ENCODE results near the gene ACR. TPM values are rescaled to one million over a fixed set of nuclear protein-coding genes. Genes with fewer than 3 reads are reported as not detected.

ACR gene
- total RNA-seq, 2 donors from 2014 or later = 0.18 TPM; not detected in 1

DNA sequence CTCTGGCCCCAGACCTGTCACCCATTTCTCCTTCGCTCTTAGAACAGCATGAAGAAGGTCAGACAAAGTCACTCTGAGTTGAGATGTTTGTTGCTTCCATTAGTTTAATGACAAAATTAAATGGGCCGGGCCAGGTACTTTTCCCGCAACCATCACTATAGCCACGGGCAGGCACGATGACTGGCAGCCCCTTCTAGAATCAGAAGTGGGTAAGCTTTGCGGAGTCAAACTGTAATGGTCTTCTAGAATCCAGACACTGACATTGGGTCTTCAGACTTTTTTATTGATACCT lies 2.3 kb upstream of the ACR start:
- Histone ChIP-seq H3K9ac (ENCODE audit: extremely low read depth, low read length, poor library complexity, severe bottlenecking) (no peak overlapping the region), H3K9me3 (ENCODE audit: control insufficient read depth, low read length) (no peaks in the 10 kb centered on the region), H3K27me3 (ENCODE audit: control insufficient read depth, insufficient read depth, low read length, poor library complexity, severe bottlenecking) (peaks cover 45% of the 10 kb centered on the region), H3K4me1 (ENCODE audit: control insufficient read depth, insufficient read depth, low read length) (no peaks in the 10 kb centered on the region), H3K36me3 (ENCODE audit: control insufficient read depth, insufficient read depth, low read length) (no peaks in the 10 kb centered on the region), H3K4me3 (ENCODE audit: low read length) (no peak overlapping the region), H3K27ac (ENCODE audit: low read depth, low read length) (no peak overlapping the region)
- Mint-ChIP-seq H3K36me3 (ENCODE audit: low read depth) (peaks cover 2% of the 10 kb centered on the region), H3K4me3 (no peak overlapping the region), H3K4me1 (peaks cover 1% of the 10 kb centered on the region), H3K9me3 (no peaks in the 10 kb centered on the region), H3K27ac (no peak overlapping the region), H3K27me3 (ENCODE audit: insufficient read depth) (peaks cover 87% of the 10 kb centered on the region)
- DNase-seq = no peak
- TF ChIP-seq, protein P1, sequence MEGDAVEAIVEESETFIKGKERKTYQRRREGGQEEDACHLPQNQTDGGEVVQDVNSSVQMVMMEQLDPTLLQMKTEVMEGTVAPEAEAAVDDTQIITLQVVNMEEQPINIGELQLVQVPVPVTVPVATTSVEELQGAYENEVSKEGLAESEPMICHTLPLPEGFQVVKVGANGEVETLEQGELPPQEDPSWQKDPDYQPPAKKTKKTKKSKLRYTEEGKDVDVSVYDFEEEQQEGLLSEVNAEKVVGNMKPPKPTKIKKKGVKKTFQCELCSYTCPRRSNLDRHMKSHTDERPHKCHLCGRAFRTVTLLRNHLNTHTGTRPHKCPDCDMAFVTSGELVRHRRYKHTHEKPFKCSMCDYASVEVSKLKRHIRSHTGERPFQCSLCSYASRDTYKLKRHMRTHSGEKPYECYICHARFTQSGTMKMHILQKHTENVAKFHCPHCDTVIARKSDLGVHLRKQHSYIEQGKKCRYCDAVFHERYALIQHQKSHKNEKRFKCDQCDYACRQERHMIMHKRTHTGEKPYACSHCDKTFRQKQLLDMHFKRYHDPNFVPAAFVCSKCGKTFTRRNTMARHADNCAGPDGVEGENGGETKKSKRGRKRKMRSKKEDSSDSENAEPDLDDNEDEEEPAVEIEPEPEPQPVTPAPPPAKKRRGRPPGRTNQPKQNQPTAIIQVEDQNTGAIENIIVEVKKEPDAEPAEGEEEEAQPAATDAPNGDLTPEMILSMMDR (conservative IDR thresholded peaks at IDR 0.05) = no peak
- WGBS, 2 experiments (ENCODE audit: insufficient coverage in 1 of 2, insufficient read length in 1 of 2) = 77 to 94% methylated on average over 4 to 6 of the region's 6 CpGs

DNA sequence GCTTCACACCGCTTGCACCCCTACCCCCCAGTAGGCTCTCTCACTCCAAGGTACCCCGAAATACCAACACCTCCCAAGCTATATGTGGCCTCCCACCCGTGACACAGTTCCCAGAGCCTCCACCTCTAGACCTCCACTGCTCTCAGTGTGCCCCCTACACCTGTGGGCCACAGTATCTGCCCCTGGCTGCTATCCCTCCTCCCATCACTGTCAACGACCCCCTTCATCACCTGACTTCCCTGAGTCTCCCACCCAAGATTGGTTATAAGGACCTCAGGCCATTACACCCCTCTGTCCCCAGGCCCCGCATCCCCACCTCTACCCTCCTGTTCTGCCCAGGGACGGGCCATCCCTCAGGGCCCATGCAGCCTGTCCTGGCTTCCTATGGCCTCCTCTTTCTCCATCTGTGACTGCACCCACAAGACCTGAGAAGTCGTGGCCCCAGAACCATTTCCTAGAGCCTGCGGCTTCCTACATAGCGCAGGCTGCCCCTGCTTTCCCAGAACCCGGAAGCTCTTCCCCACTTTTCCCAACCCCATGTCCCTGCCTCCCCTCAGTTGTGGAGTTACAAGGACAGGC lies 734 bp downstream of the ACR start:
- Histone ChIP-seq H3K4me3 (ENCODE audit: low read length) (no peak overlapping the region), H3K27ac (ENCODE audit: low read depth, low read length) (no peak overlapping the region), H3K9ac (ENCODE audit: extremely low read depth, low read length, poor library complexity, severe bottlenecking) (no peak overlapping the region), H3K9me3 (ENCODE audit: control insufficient read depth, low read length) (no peaks in the 10 kb centered on the region), H3K4me1 (ENCODE audit: control insufficient read depth, insufficient read depth, low read length) (no peaks in the 10 kb centered on the region), H3K27me3 (ENCODE audit: control insufficient read depth, insufficient read depth, low read length, poor library complexity, severe bottlenecking) (peaks cover 45% of the 10 kb centered on the region), H3K36me3 (ENCODE audit: control insufficient read depth, insufficient read depth, low read length) (no peaks in the 10 kb centered on the region)
- Mint-ChIP-seq H3K27me3 (ENCODE audit: insufficient read depth) (peaks cover 82% of the 10 kb centered on the region), H3K9me3 (no peaks in the 10 kb centered on the region), H3K27ac (no peak overlapping the region), H3K4me1 (no peaks in the 10 kb centered on the region), H3K4me3 (no peak overlapping the region), H3K36me3 (ENCODE audit: low read depth) (no peaks in the 10 kb centered on the region)
- TF ChIP-seq, protein P1 (conservative IDR thresholded peaks at IDR 0.05) = no peak
- DNase-seq = peak; percentile 16
- WGBS, 2 experiments (ENCODE audit: insufficient coverage in 1 of 2, insufficient read length in 1 of 2) = 89 to 98% methylated on average over 4 to 10 of the region's 10 CpGs

DNA sequence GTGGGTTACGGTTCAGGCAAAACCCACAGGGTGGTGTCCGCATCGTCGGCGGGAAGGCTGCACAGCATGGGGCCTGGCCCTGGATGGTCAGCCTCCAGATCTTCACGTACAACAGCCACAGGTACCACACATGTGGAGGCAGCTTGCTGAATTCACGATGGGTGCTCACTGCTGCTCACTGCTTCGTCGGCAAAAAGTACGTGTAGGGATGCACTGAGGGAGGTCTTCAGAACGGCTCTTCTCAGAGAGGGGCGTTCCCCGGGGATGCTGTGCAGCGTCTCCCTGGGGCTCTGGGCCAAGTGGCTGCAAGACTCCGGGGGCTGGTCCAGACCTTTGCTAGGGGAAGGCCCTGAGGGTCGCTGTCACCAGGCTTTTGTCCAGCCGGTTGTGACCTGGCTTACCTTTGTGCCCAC lies 1.3 kb downstream of the ACR start:
- H3K27ac ChIP-seq (ENCODE audit: low read depth, low read length) = no peak overlapping the region
- no peaks in the 10 kb centered on the region for H3K4me1 ChIP-seq (ENCODE audit: control insufficient read depth, insufficient read depth, low read length)
- H3K4me3 ChIP-seq (ENCODE audit: low read length) = no peak overlapping the region
- H3K9ac ChIP-seq (ENCODE audit: extremely low read depth, low read length, poor library complexity, severe bottlenecking) = no peak overlapping the region
- no peaks in the 10 kb centered on the region for H3K36me3 ChIP-seq (ENCODE audit: control insufficient read depth, insufficient read depth, low read length)
- H3K27me3 ChIP-seq (ENCODE audit: control insufficient read depth, insufficient read depth, low read length, poor library complexity, severe bottlenecking) = peaks cover 45% of the 10 kb centered on the region
- 85 to 93% methylated on average over 12 to 17 of the region's 17 CpGs for WGBS, 2 experiments (ENCODE audit: insufficient coverage in 1 of 2, insufficient read length in 1 of 2)
- Mint-ChIP-seq H3K27ac (no peak overlapping the region), H3K4me1 (no peaks in the 10 kb centered on the region), H3K4me3 (no peak overlapping the region), H3K9me3 (no peaks in the 10 kb centered on the region), H3K36me3 (ENCODE audit: low read depth) (no peaks in the 10 kb centered on the region), H3K27me3 (ENCODE audit: insufficient read depth) (peaks cover 81% of the 10 kb centered on the region)
- no peaks in the 10 kb centered on the region for H3K9me3 ChIP-seq (ENCODE audit: control insufficient read depth, low read length)
- TF ChIP-seq, protein P1 (conservative IDR thresholded peaks at IDR 0.05) = no peak
- peak; percentile 36 for DNase-seq
